ENCODE data around the gene FYB1.

FYB1 gene

DNA sequence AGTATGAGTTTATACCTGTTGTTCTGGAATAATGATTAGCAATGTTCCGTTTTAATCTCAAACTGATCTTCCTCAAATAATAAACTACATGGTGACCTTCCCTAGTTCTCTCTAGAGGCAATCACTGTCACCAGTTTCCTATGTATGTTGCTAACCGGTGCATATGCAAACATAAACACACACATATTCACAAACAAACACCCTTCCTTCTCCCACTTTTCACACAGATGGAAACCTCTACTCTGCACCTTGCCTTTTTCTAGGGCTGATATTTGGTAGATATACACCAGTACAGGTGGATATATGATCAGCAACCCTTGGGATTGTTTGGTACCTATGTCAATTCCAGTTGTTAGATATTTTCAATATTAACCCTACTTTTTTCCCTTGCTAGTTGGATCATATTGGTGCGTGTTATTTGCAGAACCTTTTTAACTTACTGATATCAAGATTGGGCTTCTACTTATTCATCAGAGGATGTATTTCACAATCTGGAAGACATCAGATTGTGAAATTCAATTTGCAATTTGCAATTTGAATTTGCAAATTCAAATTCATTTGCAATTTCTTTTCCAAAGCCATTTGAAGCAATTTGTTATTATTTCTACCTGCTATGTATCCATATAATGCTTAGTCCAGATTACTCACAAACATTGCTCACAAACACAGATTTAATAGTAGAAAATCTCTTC lies 12.6 kb downstream of the FYB1 start:
- no peak for DNase-seq (ENCODE audit: low read depth)

- no peak for DNase-seq (ENCODE audit: low read depth)
These were observed 13.8 kb downstream of the FYB1 start for GRCh38 chr5:39205550-39205949.

- no peak for DNase-seq (ENCODE audit: low read depth)
These were observed 15.4 kb downstream of the FYB1 start for GRCh38 chr5:39203951-39204350.

GRCh38 chr5:39203275-39203922 lies 16.0 kb downstream of the FYB1 start:
- DNase-seq (ENCODE audit: low read depth): no peak

DNA sequence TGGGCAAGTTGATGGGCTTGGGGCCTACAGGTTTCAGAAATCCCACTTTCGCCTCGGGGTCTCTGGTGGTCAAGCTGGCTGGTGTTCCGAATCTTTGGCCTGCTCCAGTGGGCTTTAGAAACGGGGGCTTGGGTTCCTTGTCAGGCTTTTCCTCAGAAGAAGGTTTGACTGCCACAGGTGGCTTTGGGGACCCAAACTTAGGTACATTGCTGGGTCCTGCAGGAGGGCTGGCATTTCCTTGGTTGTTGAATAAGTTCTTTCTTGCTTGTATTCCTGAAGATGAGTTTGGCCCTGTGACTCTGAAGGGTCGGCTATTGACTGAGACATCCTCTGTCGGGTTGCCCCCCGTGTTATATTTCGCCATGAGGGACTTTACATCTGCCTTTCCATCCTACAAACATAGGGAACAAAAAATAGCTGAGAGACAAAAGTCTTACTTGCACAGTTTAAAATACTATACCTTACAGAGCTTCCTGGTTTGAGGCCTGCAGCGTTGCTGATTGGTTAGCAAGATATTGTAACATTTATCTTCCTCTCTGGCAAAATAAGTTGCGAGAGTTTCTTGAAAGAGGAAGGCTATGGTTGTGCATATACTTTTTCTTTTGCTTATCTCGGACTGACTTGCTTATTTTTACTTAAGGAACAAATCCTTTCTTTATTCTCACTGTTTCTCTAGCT lies 16.6 kb downstream of the FYB1 start:
- DNase-seq (ENCODE audit: low read depth): no peak

- no peak for DNase-seq (ENCODE audit: low read depth)
These were observed 17.4 kb downstream of the FYB1 start for GRCh38 chr5:39201781-39202596.

DNA sequence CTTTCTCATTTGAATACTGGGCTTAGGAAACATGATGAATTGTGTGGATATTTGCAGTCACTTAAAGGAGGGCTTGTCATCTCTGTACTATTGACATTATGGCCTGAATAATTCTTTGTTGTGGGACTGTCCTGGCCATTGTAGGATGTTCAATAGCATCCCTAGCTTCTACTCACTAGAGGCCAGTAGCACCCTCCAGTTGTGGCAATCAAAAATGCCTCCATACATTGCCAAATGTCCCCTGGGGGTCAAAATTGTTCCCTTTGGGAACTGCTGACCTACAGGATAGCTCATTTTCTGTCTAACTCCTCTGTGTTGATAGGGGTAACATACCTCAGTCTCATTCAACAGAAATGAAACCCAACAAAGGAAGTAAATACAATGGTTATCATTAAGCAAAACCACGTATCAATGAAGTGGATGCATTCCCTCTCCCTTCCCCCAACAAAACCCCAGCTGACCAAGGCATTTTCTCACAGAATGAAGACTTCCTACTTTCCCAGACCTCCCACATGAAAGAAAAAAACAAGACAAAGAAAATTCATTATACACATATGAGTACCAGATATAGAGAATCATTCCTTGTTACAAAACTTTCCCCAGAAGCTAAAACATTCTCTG lies 18.1 kb downstream of the FYB1 start:
- no peak for DNase-seq (ENCODE audit: low read depth)

- DNase-seq (ENCODE audit: low read depth): no peak
These were observed 19.3 kb downstream of the FYB1 start for GRCh38 chr5:39200081-39200480.

- DNase-seq (ENCODE audit: low read depth): no peak
These were observed 20.0 kb downstream of the FYB1 start for GRCh38 chr5:39199335-39199734.

- DNase-seq (ENCODE audit: low read depth): no peak
These were observed 21.2 kb downstream of the FYB1 start for GRCh38 chr5:39198127-39198526.

GRCh38 chr5:39197556-39197955 lies 21.8 kb downstream of the FYB1 start:
- no peak for DNase-seq (ENCODE audit: low read depth)

DNA sequence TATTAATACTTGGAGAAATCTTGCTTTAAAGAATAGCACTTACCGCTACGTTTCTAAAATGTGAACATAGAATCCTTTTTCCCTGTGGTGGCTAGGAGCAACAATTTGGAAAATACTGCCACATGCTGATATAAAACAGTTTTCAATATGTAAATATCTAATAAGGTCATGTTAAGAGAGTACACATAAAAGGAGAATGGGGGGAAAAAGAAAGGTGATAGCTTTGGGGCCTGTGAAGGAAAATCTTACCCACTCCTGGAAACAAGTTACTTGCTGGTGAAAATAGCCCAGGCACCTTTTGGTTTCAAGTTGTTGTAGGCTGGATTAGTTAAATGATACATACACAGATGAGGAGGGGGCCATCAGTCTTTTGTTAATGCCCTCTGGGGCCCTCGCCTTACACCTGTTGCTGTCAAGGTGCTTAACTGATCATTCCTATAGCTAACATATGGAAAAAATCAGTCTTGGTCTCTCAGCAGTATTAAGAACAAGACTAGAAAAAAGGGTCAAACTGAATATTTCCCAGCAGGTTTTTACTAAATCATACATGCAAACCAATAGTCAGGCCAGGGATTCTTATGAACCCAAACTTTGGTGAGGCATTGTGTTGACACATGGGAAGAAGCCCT lies 24.1 kb downstream of the FYB1 start:
- DNase-seq (ENCODE audit: low read depth): no peak

DNA sequence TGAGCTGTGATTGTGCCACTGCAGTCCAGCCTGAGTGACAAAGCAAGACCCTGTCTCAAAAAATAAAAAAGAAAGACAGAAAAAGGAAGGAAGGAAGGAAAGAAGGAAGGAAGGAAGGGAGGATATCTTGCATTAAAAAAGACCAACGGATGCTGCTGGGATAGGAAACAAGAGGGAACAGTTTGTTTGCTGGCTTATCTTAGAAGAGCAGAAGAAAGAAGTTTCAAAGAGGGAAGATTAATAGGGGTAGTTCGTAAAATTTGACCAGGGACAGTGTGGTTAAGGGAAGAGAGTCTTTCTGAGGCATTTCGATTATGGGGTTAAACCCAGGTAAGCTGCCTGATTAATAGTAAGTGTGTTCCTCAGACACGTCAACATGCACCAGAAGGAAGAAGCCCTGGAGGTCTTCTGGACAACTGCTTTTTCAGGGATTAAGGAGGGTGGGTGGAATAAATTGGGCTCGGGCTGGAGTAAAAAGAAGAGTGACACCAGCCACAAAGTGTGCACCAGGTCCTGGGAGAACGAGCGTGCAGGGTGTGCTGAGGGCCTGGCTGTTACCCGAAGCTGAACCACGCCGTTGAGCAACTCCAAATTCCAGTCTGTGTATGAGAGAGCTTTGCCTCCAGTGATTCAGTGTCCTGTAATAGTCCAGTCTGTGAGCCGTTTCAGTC lies 24.8 kb downstream of the FYB1 start:
- DNase-seq (ENCODE audit: low read depth): no peak

DNA sequence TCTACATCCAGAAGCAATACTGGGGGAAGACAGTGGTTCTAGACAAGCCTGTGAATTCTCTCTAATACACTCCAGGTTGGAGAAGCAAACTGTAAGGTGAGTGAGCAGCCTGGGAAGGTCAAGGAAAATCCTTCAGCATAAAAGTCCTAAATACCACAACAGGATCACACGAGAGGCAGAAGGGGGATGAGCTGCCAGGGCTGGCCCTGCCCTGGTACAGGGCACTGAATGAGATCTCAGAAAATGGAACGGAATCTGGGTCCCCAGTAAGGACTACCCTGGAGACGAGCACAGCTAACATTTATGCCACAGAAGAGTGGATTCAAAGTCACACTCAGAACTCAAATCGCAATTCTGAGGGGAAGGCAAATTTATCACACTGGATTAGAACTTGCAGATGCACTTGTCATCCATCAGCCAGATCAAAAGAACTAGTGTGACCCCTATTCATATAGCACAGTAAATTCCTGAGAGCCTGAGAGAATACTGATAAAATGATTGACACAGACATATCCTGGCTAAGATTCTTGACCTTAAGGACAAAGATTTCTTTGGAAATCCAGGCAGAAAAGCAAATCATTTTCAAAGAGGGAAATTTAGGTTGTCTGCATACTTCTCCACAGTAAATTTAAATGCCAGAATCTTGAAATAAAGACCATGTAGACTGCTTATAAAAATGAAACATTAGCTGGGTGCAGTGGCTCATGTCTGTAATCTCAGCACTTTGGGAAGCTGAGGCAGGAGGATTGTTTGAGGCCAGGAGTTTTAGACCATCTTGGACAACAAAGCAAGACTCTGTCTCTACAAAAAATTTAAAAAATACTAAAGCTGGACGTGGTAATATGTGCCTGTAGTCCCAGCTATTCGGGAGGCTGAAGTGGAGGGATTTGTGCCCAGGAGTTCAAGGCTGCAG lies 25.6 kb downstream of the FYB1 start:
- DNase-seq (ENCODE audit: low read depth): no peak

DNA sequence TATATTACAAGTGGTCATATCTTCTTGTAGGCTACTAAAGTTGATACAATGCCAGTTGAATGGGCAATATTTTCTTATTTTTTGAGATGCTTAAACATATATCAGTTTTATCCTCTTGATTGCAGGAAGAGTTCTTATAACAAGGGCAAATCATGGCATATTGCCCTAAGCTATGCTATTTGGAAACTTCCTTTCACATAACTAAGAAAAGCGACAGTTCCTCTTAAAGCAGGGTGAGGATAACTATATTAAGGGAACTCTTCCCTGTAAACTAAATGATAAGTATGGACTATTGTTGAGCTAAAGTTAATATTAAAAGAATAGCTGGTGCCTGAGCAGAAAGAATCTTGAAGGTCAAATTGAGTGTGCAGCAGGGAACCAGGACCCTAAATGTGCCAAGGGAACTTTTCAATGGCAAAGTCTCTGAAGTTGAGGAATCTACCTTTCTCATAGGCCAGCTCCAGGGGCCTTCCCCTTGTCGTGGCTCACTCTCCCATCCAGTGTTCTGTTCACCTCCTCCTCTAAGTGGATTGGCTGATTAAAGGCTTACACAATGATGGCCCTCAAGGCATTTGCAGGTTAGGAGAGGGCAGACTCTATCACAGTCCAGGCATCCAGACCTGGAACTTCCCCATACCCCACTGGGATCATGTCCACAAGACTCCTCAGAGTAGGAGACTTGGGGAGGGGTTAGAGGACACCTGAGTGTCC lies 26.8 kb downstream of the FYB1 start:
- DNase-seq (ENCODE audit: low read depth): no peak

- no peak for DNase-seq (ENCODE audit: low read depth)
These were observed 28.1 kb downstream of the FYB1 start for GRCh38 chr5:39191216-39191615.

- DNase-seq (ENCODE audit: low read depth): no peak
These were observed 28.9 kb downstream of the FYB1 start for GRCh38 chr5:39190311-39191102.

- DNase-seq (ENCODE audit: low read depth): no peak
These were observed 29.9 kb downstream of the FYB1 start for GRCh38 chr5:39189292-39189955.

Measured in stimulated activated CD8-positive, alpha-beta memory T cell treated with anti-CD3 and anti-CD28 coated beads, Interleukin-12 subunit alpha, Interleukin-12 subunit beta, amount 100 ng/mL, for 4 hours (primary cell).